ENCODE measurements around the gene CPED1.

Gene CPED1

GRCh38 chr7:120961638-120962173 lies 26.8 kb upstream of the CPED1 start:
- H3K9me3 ChIP-seq (ENCODE audit: severe bottlenecking): no peaks in the 10 kb centered on the region
- no peak for DNase-seq
- H3K27ac ChIP-seq: no peak overlapping the region
- peaks cover 12% of the 10 kb centered on the region for H3K36me3 ChIP-seq
- no peak for TF ChIP-seq CTCF (IDR thresholded peaks at IDR 0.05; ENCODE audit: low read depth, low read length)
- no peak overlapping the region for H3K4me3 ChIP-seq (ENCODE audit: low read depth, low read length)
- no peaks in the 10 kb centered on the region for H3K27me3 ChIP-seq (ENCODE audit: insufficient read depth, low read depth, severe bottlenecking)

GRCh38 chr7:120964088-120964487 lies 24.4 kb upstream of the CPED1 start:
- no peak overlapping the region for H3K27ac ChIP-seq
- no peak overlapping the region for H3K4me3 ChIP-seq (ENCODE audit: low read depth, low read length)
- H3K9me3 ChIP-seq (ENCODE audit: severe bottlenecking): no peaks in the 10 kb centered on the region
- H3K27me3 ChIP-seq (ENCODE audit: insufficient read depth, low read depth, severe bottlenecking): no peaks in the 10 kb centered on the region
- TF ChIP-seq CTCF (IDR thresholded peaks at IDR 0.05; ENCODE audit: low read depth, low read length): no peak
- peaks cover 32% of the 10 kb centered on the region for H3K36me3 ChIP-seq
- no peak for DNase-seq

GRCh38 chr7:120966961-120967360 lies 21.6 kb upstream of the CPED1 start:
- Histone ChIP-seq H3K27me3 (ENCODE audit: insufficient read depth, low read depth, severe bottlenecking) (no peaks in the 10 kb centered on the region), H3K36me3 (peaks cover 51% of the 10 kb centered on the region), H3K27ac (no peak overlapping the region), H3K4me3 (ENCODE audit: low read depth, low read length) (no peak overlapping the region), H3K9me3 (ENCODE audit: severe bottlenecking) (no peaks in the 10 kb centered on the region)
- no peak for DNase-seq
- no peak for TF ChIP-seq CTCF (IDR thresholded peaks at IDR 0.05; ENCODE audit: low read depth, low read length)

- no peak for DNase-seq
- Histone ChIP-seq H3K27me3 (ENCODE audit: insufficient read depth, low read depth, severe bottlenecking) (no peaks in the 10 kb centered on the region), H3K36me3 (peaks cover 49% of the 10 kb centered on the region), H3K9me3 (ENCODE audit: severe bottlenecking) (no peaks in the 10 kb centered on the region), H3K4me3 (ENCODE audit: low read depth, low read length) (no peak overlapping the region), H3K27ac (no peak overlapping the region)
- TF ChIP-seq CTCF (IDR thresholded peaks at IDR 0.05; ENCODE audit: low read depth, low read length): no peak
These were observed 14.7 kb upstream of the CPED1 start for GRCh38 chr7:120973849-120974248.

- no peak overlapping the region for H3K4me3 ChIP-seq (ENCODE audit: low read depth, low read length)
- DNase-seq: no peak
- no peak overlapping the region for H3K27ac ChIP-seq
- peaks cover 4% of the 10 kb centered on the region for H3K36me3 ChIP-seq
- no peaks in the 10 kb centered on the region for H3K27me3 ChIP-seq (ENCODE audit: insufficient read depth, low read depth, severe bottlenecking)
- no peak for TF ChIP-seq CTCF (IDR thresholded peaks at IDR 0.05; ENCODE audit: low read depth, low read length)
- no peaks in the 10 kb centered on the region for H3K9me3 ChIP-seq (ENCODE audit: severe bottlenecking)
These were observed 8.6 kb upstream of the CPED1 start for GRCh38 chr7:120979765-120980499.
